HepG2 (cell line): ENCODE results near the gene FNDC3A. TPM values are rescaled to one million over a fixed set of nuclear protein-coding genes. Genes with fewer than 3 reads are reported as not detected.

ENCODE experiments used
- BORCS8-MEF2B ChIP-seq: sonication (generic); formaldehyde crosslinking; IDR thresholded peaks from 2 replicates; pipeline ENCODE4 v1.8.0; 2022; ENCODE audit warnings: mild to moderate bottlenecking, missing genetic modification reagents
- SMAD1 ChIP-seq: sonication (generic); formaldehyde crosslinking; IDR thresholded peaks from 2 replicates; pipeline ENCODE4 v1.4.0; 2020; ENCODE audit warnings: missing genetic modification reagents, low read depth, mild to moderate bottlenecking, borderline replicate concordance
- ZNF251 ChIP-seq: sonication (generic); formaldehyde crosslinking; IDR thresholded peaks from 2 replicates; pipeline ENCODE4 v1.9.0; 2021; ENCODE audit warnings: mild to moderate bottlenecking, missing genetic modification reagents
- ZNF34 ChIP-seq: sonication (generic); formaldehyde crosslinking; IDR thresholded peaks from 2 replicates; pipeline ENCODE4 v1.4.0; 2020; ENCODE audit warnings: mild to moderate bottlenecking, missing genetic modification reagents, borderline replicate concordance
- ZNF629 ChIP-seq: sonication (generic); formaldehyde crosslinking; conservative IDR thresholded peaks from 2 replicates; pipeline ENCODE4 v1.5.0; 2020; ENCODE audit warnings: missing genetic modification reagents
- polyA plus RNA-seq, 8 experiments: library from polyadenylated mRNA; depleted of rRNA in 3 of 8; stranded (reverse) in 7 of 8; unstranded in 1 of 8; fragments of >200 nt; fragmentation: Illumina TruSeq in 4 of 8; extraction: Trizol in 4 of 8; gene quantifications; 2 replicates each; pipeline versions ENCODE4 v1.2.1 to v1.2.3, GENCODE V29; 2011 to 2016; ENCODE audit warnings: low read depth in 4 of 8, missing spikeins in 1 of 8, mixed read lengths in 1 of 8; ENCODE audit not compliant: insufficient read depth in 1 of 8
- total RNA-seq, 5 experiments: library from RNA; depleted of rRNA; stranded (reverse); fragments of >200 nt; fragmentation: Illumina TruSeq; extraction: Trizol; gene quantifications; 2 replicates each; pipeline ENCODE4 v1.2.3, GENCODE V29; 2016; ENCODE audit warnings: low read depth in 1 of 5
- TF ChIP-seq, protein P1 (sequence below): sonication (generic); formaldehyde crosslinking; IDR thresholded peaks from 2 replicates; pipeline ENCODE4 v1.4.0; 2020; ENCODE audit warnings: mild to moderate bottlenecking, missing genetic modification reagents
- TF ChIP-seq, protein P2 (sequence below): sonication (generic); formaldehyde crosslinking; IDR thresholded peaks from 2 replicates; pipeline ENCODE4 v1.4.0; 2020; ENCODE audit warnings: missing genetic modification reagents
- TF ChIP-seq, protein P3 (sequence below): sonication (generic); formaldehyde crosslinking; IDR thresholded peaks from 2 replicates; pipeline ENCODE4 v1.5.1; 2020; ENCODE audit warnings: mild to moderate bottlenecking, missing genetic modification reagents, borderline replicate concordance
- TF ChIP-seq, protein P4 (sequence below): sonication (generic); formaldehyde crosslinking; IDR thresholded peaks from 2 replicates; pipeline ENCODE4 v1.8.0; 2022; ENCODE audit warnings: mild to moderate bottlenecking, missing genetic modification reagents
- TF ChIP-seq, protein P5 (sequence below): sonication (generic); formaldehyde crosslinking; IDR thresholded peaks from 2 replicates; pipeline ENCODE4 v1.5.0; 2020; ENCODE audit warnings: mild to moderate bottlenecking, low read depth, missing genetic modification reagents, borderline replicate concordance

FNDC3A gene
- total and polyA plus RNA-seq, 2 of the 13 experiments (the other 11 are each of a cell fraction or from before 2014, with no cell fraction given): 36.7 to 39.3 TPM

DNA sequence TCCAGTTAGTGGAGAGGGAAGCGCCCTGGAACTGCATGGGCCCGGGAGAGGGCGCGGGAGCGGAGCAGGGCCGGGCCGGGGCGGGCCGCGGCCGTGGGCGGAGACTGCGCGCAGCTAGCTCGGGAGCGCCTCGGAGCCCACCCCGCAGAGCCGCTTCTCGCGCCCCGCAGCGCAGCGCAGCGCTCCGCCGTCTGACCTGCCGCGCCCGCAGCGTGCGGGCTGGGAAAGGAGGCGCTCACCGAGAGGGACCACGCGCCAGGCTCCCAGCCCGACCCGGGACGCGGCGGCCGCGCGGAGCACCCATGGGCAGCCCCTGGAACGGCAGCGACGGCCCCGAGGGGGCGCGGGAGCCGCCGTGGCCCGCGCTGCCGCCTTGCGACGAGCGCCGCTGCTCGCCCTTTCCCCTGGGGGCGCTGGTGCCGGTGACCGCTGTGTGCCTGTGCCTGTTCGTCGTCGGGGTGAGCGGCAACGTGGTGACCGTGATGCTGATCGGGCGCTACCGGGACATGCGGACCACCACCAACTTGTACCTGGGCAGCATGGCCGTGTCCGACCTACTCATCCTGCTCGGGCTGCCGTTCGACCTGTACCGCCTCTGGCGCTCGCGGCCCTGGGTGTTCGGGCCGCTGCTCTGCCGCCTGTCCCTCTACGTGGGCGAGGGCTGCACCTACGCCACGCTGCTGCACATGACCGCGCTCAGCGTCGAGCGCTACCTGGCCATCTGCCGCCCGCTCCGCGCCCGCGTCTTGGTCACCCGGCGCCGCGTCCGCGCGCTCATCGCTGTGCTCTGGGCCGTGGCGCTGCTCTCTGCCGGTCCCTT, 244.5 kb downstream of the FNDC3A start, which contains the start of gene MLNR (continued):
- TF ChIP-seq, protein P1, sequence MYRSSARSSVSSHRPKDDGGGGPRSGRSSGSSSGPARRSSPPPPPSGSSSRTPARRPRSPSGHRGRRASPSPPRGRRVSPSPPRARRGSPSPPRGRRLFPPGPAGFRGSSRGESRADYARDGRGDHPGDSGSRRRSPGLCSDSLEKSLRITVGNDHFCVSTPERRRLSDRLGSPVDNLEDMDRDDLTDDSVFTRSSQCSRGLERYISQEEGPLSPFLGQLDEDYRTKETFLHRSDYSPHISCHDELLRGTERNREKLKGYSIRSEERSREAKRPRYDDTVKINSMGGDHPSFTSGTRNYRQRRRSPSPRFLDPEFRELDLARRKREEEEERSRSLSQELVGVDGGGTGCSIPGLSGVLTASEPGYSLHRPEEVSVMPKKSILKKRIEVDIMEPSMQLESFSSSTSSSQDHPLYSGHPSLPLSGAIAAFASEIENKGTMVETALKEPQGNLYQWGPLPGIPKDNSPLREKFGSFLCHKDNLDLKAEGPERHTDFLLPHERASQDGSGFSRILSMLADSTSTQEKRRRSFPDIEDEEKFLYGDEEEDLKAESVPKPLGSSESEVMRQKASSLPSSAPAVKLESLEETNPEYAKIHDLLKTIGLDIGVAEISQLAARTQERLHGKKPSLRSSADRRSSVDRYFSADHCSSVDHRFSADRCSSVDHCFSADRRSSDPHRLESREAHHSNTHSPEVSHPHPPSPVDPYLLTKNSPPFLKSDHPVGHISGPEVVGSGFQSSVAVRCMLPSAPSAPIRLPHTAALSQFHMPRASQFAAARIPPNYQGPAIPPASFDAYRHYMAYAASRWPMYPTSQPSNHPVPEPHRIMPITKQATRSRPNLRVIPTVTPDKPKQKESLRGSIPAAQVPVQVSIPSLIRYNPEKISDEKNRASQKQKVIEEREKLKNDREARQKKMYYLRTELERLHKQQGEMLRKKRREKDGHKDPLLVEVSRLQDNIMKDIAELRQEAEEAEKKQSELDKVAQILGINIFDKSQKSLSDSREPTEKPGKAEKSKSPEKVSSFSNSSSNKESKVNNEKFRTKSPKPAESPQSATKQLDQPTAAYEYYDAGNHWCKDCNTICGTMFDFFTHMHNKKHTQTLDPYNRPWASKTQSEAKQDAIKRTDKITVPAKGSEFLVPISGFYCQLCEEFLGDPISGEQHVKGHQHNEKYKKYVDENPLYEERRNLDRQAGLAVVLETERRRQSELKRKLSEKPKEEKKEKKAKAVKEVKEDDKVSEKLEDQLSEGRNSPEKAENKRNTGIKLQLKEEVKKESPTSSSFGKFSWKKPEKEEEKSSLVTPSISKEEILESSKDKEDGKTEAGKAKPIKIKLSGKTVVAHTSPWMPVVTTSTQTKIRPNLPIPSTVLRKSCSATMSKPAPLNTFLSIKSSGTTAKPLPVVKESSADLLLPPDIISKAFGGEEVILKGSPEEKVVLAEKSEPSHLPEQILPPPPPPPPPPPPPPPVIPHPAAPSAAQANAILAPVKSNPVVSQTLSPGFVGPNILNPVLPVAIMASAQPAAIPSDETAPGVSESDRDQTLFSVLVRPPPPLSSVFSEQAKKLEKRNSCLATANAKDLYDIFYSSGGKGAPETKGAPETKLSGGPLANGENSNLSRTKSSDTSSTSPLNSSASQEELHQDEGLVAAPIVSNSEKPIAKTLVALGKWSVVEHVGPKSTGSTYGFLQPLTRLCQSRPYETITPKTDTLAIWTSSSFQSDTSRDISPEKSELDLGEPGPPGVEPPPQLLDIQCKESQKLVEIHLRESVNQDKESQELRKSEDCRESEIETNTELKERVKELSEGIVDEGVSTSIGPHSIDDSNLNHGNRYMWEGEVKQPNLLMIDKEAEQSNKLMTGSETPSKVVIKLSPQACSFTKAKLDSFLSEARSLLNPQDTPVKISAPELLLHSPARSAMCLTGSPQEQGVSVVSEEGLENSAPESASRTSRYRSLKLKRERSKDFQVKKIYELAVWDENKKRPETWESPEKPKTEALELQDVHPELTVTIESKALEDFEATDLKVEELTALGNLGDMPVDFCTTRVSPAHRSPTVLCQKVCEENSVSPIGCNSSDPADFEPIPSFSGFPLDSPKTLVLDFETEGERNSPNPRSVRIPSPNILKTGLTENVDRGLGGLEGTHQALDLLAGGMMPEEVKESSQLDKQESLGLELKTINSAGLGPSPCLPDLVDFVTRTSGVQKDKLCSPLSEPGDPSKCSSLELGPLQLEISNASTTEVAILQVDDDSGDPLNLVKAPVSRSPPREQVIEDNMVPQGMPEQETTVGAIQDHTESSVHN (CRISPR knock-in tag): 0 out of 2 replicates have a peak, but pooled peaks have one; percentile 48
- no peak; the same call in 1 of the 2 replicates for TF ChIP-seq ZNF629 (CRISPR knock-in tag)
- TF ChIP-seq ZNF251 (CRISPR knock-in tag): no peak
- TF ChIP-seq BORCS8-MEF2B (CRISPR knock-in tag): 0 out of 2 replicates have a peak, but pooled peaks have one; percentile 16
- TF ChIP-seq, protein P2, sequence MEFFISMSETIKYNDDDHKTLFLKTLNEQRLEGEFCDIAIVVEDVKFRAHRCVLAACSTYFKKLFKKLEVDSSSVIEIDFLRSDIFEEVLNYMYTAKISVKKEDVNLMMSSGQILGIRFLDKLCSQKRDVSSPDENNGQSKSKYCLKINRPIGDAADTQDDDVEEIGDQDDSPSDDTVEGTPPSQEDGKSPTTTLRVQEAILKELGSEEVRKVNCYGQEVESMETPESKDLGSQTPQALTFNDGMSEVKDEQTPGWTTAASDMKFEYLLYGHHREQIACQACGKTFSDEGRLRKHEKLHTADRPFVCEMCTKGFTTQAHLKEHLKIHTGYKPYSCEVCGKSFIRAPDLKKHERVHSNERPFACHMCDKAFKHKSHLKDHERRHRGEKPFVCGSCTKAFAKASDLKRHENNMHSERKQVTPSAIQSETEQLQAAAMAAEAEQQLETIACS (CRISPR knock-in tag): no peak
- no peak for TF ChIP-seq SMAD1 (CRISPR knock-in tag)
- TF ChIP-seq, protein P3, sequence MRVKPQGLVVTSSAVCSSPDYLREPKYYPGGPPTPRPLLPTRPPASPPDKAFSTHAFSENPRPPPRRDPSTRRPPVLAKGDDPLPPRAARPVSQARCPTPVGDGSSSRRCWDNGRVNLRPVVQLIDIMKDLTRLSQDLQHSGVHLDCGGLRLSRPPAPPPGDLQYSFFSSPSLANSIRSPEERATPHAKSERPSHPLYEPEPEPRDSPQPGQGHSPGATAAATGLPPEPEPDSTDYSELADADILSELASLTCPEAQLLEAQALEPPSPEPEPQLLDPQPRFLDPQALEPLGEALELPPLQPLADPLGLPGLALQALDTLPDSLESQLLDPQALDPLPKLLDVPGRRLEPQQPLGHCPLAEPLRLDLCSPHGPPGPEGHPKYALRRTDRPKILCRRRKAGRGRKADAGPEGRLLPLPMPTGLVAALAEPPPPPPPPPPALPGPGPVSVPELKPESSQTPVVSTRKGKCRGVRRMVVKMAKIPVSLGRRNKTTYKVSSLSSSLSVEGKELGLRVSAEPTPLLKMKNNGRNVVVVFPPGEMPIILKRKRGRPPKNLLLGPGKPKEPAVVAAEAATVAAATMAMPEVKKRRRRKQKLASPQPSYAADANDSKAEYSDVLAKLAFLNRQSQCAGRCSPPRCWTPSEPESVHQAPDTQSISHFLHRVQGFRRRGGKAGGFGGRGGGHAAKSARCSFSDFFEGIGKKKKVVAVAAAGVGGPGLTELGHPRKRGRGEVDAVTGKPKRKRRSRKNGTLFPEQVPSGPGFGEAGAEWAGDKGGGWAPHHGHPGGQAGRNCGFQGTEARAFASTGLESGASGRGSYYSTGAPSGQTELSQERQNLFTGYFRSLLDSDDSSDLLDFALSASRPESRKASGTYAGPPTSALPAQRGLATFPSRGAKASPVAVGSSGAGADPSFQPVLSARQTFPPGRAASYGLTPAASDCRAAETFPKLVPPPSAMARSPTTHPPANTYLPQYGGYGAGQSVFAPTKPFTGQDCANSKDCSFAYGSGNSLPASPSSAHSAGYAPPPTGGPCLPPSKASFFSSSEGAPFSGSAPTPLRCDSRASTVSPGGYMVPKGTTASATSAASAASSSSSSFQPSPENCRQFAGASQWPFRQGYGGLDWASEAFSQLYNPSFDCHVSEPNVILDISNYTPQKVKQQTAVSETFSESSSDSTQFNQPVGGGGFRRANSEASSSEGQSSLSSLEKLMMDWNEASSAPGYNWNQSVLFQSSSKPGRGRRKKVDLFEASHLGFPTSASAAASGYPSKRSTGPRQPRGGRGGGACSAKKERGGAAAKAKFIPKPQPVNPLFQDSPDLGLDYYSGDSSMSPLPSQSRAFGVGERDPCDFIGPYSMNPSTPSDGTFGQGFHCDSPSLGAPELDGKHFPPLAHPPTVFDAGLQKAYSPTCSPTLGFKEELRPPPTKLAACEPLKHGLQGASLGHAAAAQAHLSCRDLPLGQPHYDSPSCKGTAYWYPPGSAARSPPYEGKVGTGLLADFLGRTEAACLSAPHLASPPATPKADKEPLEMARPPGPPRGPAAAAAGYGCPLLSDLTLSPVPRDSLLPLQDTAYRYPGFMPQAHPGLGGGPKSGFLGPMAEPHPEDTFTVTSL (CRISPR knock-in tag): no peak
- peak; percentile 64; the same call in 1 of the 2 replicates for TF ChIP-seq ZNF34 (CRISPR knock-in tag)
- TF ChIP-seq, protein P4, sequence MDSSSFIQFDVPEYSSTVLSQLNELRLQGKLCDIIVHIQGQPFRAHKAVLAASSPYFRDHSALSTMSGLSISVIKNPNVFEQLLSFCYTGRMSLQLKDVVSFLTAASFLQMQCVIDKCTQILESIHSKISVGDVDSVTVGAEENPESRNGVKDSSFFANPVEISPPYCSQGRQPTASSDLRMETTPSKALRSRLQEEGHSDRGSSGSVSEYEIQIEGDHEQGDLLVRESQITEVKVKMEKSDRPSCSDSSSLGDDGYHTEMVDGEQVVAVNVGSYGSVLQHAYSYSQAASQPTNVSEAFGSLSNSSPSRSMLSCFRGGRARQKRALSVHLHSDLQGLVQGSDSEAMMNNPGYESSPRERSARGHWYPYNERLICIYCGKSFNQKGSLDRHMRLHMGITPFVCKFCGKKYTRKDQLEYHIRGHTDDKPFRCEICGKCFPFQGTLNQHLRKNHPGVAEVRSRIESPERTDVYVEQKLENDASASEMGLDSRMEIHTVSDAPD (CRISPR knock-in tag): no peak
- TF ChIP-seq, protein P5, sequence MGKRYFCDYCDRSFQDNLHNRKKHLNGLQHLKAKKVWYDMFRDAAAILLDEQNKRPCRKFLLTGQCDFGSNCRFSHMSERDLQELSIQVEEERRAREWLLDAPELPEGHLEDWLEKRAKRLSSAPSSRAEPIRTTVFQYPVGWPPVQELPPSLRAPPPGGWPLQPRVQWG (CRISPR knock-in tag): no peak
